WTC11 (cell line): ENCODE results near the gene SUDS3. TPM values are rescaled to one million over a fixed set of nuclear protein-coding genes. Genes with fewer than 3 reads are reported as not detected.

Source experiments
- ATAC-seq: fragments of 200-7000 bp; cut with Tn5 transposase; 2 replicates; pipeline ENCODE4 v1.10.0; 2021; ENCODE audit warnings: mild to moderate bottlenecking, moderate library complexity
- CTCF ChIA-PET: fragments of 300-600 bp; sonication (Branson Sonifier 250); formaldehyde crosslinking; loops from one replicate; lab custom pipeline; 2021; ENCODE audit warnings: antibody characterized with exemption; lab: Charles Lee
- POLR2A ChIA-PET: fragments of 350-600 bp; sonication (Branson Sonifier 250); formaldehyde crosslinking; loops from one replicate; lab custom pipeline; 2021; ENCODE audit warnings: antibody characterized with exemption; lab: Charles Lee
- DNase-seq: peaks from one replicate; pipeline ENCODE4 v3.0.0; 2021; ENCODE audit warnings: low spot score
- H3K27ac Mint-ChIP-seq: 2 replicates; pipeline ENCODE4 v1.8.0; 2021; ENCODE audit warnings: mixed read lengths
- H3K27me3 Mint-ChIP-seq: 2 replicates; pipeline ENCODE4 v1.8.0; 2021; ENCODE audit warnings: low read depth, mild to moderate bottlenecking, moderate library complexity, mixed read lengths
- H3K36me3 Mint-ChIP-seq: 2 replicates; pipeline ENCODE4 v1.8.0; 2021; ENCODE audit warnings: mixed read lengths
- H3K4me1 Mint-ChIP-seq: 2 replicates; pipeline ENCODE4 v1.8.0; 2022; ENCODE audit warnings: mixed read lengths
- H3K4me3 Mint-ChIP-seq: 2 replicates; pipeline ENCODE4 v1.8.0; 2021; ENCODE audit warnings: mild to moderate bottlenecking, moderate library complexity, mixed read lengths
- H3K9me3 Mint-ChIP-seq: 2 replicates; pipeline ENCODE4 v1.8.0; 2021; ENCODE audit warnings: mixed read lengths
- ARID4B ChIP-seq: sonication (generic); formaldehyde crosslinking; IDR thresholded peaks from 2 replicates; pipeline ENCODE4 v1.8.0; 2023; ENCODE audit warnings: missing genetic modification reagents, mild to moderate bottlenecking, borderline replicate concordance
- CREM ChIP-seq: sonication (generic); formaldehyde crosslinking; IDR thresholded peaks from 2 replicates; pipeline ENCODE4 v1.8.1; 2022; ENCODE audit warnings: mild to moderate bottlenecking, missing genetic modification reagents, moderate library complexity
- CTCF ChIP-seq: fragments of 200-600 bp; IDR thresholded peaks from 2 replicates; pipeline ENCODE4 v1.8.0; 2022; ENCODE audit warnings: antibody characterized with exemption
- E2F1 ChIP-seq: sonication (generic); formaldehyde crosslinking; IDR thresholded peaks from 2 replicates; pipeline ENCODE4 v1.8.0; 2022; ENCODE audit warnings: mild to moderate bottlenecking, missing genetic modification reagents
- FOXP1 ChIP-seq: sonication (generic); formaldehyde crosslinking; IDR thresholded peaks from 2 replicates; pipeline ENCODE4 v1.8.0; 2022; ENCODE audit warnings: missing genetic modification reagents, mild to moderate bottlenecking, moderate library complexity, borderline replicate concordance
- GRHL2 ChIP-seq: fragments of 250-450 bp; sonication (Bioruptor Pico); IDR thresholded peaks from 2 replicates; pipeline ENCODE4 v1.8.0; 2022; ENCODE audit warnings: mild to moderate bottlenecking, moderate library complexity; ENCODE audit not compliant: insufficient replicate concordance, severe bottlenecking
- IRF1 ChIP-seq: sonication (generic); formaldehyde crosslinking; IDR thresholded peaks from 2 replicates; pipeline ENCODE4 v1.8.0; 2023; ENCODE audit warnings: missing genetic modification reagents
- IRF2 ChIP-seq: sonication (generic); formaldehyde crosslinking; IDR thresholded peaks from 2 replicates; pipeline ENCODE4 v1.8.0; 2022; ENCODE audit warnings: low read depth, missing genetic modification reagents, borderline replicate concordance
- PREB ChIP-seq: sonication (generic); formaldehyde crosslinking; IDR thresholded peaks from 2 replicates; pipeline ENCODE4 v1.8.1; 2022; ENCODE audit warnings: mild to moderate bottlenecking, missing genetic modification reagents, moderate library complexity, borderline replicate concordance
- PRRX2 ChIP-seq: fragments of 250-450 bp; sonication (Bioruptor Pico); IDR thresholded peaks from 2 replicates; pipeline ENCODE4 v1.8.0; 2021; ENCODE audit warnings: mild to moderate bottlenecking
- USF1 ChIP-seq: sonication (generic); formaldehyde crosslinking; IDR thresholded peaks from 2 replicates; pipeline ENCODE4 v1.8.0; 2022; ENCODE audit warnings: mild to moderate bottlenecking, missing genetic modification reagents
- ZBTB43 ChIP-seq: sonication (generic); formaldehyde crosslinking; IDR thresholded peaks from 2 replicates; pipeline ENCODE4 v1.8.1; 2023; ENCODE audit warnings: mild to moderate bottlenecking, missing genetic modification reagents
- ZNF532 ChIP-seq: fragments of 250-450 bp; sonication (Bioruptor Pico); IDR thresholded peaks from 2 replicates; pipeline ENCODE4 v1.9.0; 2021; ENCODE audit warnings: mild to moderate bottlenecking, borderline replicate concordance
- total RNA-seq: library from RNA; stranded (reverse); gene quantifications from 3 replicates; pipeline ENCODE4 v1.2.3, GENCODE V29; 2021

The SUDS3 gene
- total RNA-seq, 1 experiment from 2014 or later = 63.9 TPM

- Mint-ChIP-seq H3K36me3 (no peaks in the 10 kb centered on the region), H3K4me1 (peaks cover 6% of the 10 kb centered on the region), H3K4me3 (no peak overlapping the region), H3K27ac (no peak overlapping the region), H3K27me3 (no peaks in the 10 kb centered on the region), H3K9me3 (peaks cover 17% of the 10 kb centered on the region)
- TF ChIP-seq PREB (CRISPR knock-in tag) (no peak), ZBTB43 (no peak), CREM (CRISPR knock-in tag) (no peak), PRRX2 (no peak), FOXP1 (CRISPR knock-in tag) (no peak), IRF2 (CRISPR knock-in tag) (no peak), E2F1 (no peak), IRF1 (CRISPR knock-in tag) (no peak), ZNF532 (CRISPR knock-in tag) (no peak), CTCF (no peak), ARID4B (no peak), USF1 (CRISPR knock-in tag) (no peak), GRHL2 (no peak)
- ChIA-PET CTCF (interaction anchor here (0.6 to 1.1 kb wide), 7 partner anchors 161 to 375 kb away, joined by 3 to 4 read pairs (median 3); no protein-coding TSS in a partner anchor), POLR2A (no interaction called here)
- DNase-seq (no peak), ATAC-seq (no peak)
These were observed 69.9 kb downstream of the SUDS3 start for GRCh38 chr12:118446247-118446646.
